ENCODE data around the gene MRPL21.
A peak's percentile ranks its signal among the peaks of the same experiment; 100 is the strongest.

MRPL21 gene

DNA sequence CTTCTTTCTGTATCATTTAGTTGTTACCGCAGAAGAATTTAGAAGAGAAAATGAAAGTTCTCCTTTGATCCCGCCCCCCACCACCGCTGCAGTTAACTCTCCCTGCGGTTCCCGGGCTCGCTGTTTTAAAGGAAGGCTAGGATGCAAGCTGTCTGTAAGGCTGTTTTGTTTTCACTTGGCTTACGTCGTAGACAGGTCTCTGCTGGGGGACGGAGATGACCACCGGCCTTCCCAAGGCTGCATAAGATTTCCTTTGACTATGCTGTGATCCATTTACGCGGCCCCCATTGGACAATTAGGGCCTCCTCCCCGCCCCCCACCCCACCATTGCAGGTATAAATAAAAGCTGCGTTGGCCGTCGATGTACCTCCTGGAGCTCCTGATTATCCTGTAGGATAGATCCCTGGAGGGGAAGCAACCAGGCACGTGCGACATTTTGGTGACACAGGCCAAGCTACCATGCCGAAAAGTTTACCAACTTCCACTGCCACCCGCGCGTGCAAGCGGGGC, 60.5 kb downstream of the MRPL21 start:
- Histone ChIP-seq H2BK15ac (ENCODE audit: low read length) (no peak overlapping the region), H2AK5ac (ENCODE audit: low read depth, low read length) (no peak overlapping the region), H3K27me3 (ENCODE audit: control insufficient read depth in 3 of 3, insufficient read depth in 3 of 3, low read depth in 1 of 3, low read length in 3 of 3) (peaks cover 41 to 76% (median 71%) of the 10 kb centered on the region in 3 experiments), H3K9ac (ENCODE audit: low read depth, low read length, poor library complexity) (no peak overlapping the region), H3K23ac (ENCODE audit: low read depth, low read length, poor library complexity) (no peak overlapping the region), H3K14ac (ENCODE audit: low read length) (no peak overlapping the region), H3K18ac (ENCODE audit: low read length) (no peak overlapping the region), H3K79me1 (ENCODE audit: low read depth, low read length) (peaks cover 2% of the 10 kb centered on the region), H3K27ac (replicated peaks; ENCODE audit: low read length) (no peak overlapping the region), H3K4me2 (ENCODE audit: insufficient read depth, low read length, poor library complexity, severe bottlenecking) (no peak overlapping the region), H3K4me1 (ENCODE audit: control insufficient read depth in 2 of 2, insufficient read depth in 1 of 2, low read depth in 1 of 2, low read length in 2 of 2) (peaks cover 12 to 27% of the 10 kb centered on the region in 2 donors), H4K91ac (ENCODE audit: low read depth, low read length, poor library complexity) (no peak overlapping the region), H2AFZ (ENCODE audit: low read length) (no peak overlapping the region), H3K36me3 (replicated peaks in 1 of 2; ENCODE audit: control insufficient read depth in 2 of 2, insufficient read depth in 2 of 2, low read length in 2 of 2) (no peaks in the 10 kb centered on the region), H4K8ac (ENCODE audit: low read depth, low read length) (no peak overlapping the region), H2BK5ac (ENCODE audit: low read length) (no peak overlapping the region), H3K4me3 (ENCODE audit: low read length in 2 of 2) (no peak overlapping the region), H3K4ac (ENCODE audit: low read length) (no peak overlapping the region), H2BK12ac (ENCODE audit: low read length) (no peak overlapping the region), H3K9me3 (replicated peaks in 1 of 2; ENCODE audit: control insufficient read depth in 2 of 2, insufficient read depth in 1 of 2, low read depth in 1 of 2, low read length in 2 of 2) (peaks cover 0 to 6% of the 10 kb centered on the region in 2 donors), H2BK120ac (ENCODE audit: low read depth, low read length) (no peak overlapping the region)
- DNase-seq (ENCODE audit: low spot score): no peak
- WGBS, 2 donors (ENCODE audit: extremely low coverage in 2 of 2, insufficient read length in 2 of 2, insufficient replicate concordance in 1 of 2): no CpG with 5 or more reads among the region's 23 CpGs

DNA sequence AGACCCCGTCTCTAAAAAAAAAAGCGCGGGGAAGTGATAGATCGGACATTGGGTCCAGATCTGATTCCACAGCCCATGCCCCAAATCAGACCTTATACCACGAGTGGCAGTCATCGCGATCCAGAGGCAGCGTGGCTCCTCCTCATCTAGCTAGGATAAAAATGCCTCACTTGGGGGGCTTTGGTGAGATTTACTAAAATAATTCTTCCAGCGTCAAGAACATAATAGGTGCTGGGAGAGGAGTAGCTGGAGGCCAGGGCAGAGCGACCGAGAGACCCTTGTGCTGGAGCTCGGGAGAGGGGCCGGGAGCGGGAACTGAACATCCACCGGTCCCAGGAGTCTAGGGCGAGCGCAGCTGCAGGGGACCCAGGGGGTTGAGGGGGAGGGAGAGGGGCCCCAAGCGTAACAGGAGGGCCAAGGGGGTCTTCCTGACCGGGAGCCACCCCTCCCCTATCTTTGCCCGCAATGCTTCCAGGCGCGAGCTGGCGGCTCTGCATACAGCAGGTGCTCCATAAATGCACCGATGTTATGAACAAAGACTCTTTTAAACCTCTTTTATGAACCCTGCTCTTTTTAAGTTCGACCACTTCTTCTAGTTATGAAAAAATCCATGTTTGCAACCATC, 61.1 kb downstream of the MRPL21 start:
- Histone ChIP-seq H3K4me1 (ENCODE audit: control insufficient read depth in 2 of 2, insufficient read depth in 1 of 2, low read depth in 1 of 2, low read length in 2 of 2) (peaks cover 12 to 27% of the 10 kb centered on the region in 2 donors), H3K9me3 (replicated peaks in 1 of 2; ENCODE audit: control insufficient read depth in 2 of 2, insufficient read depth in 1 of 2, low read depth in 1 of 2, low read length in 2 of 2) (peaks cover 0 to 6% of the 10 kb centered on the region in 2 donors), H3K9ac (ENCODE audit: low read depth, low read length, poor library complexity) (no peak overlapping the region), H3K4ac (ENCODE audit: low read length) (no peak overlapping the region), H4K8ac (ENCODE audit: low read depth, low read length) (no peak overlapping the region), H4K91ac (ENCODE audit: low read depth, low read length, poor library complexity) (no peak overlapping the region), H3K23ac (ENCODE audit: low read depth, low read length, poor library complexity) (peak overlapping the region; percentile 73), H3K18ac (ENCODE audit: low read length) (no peak overlapping the region), H3K14ac (ENCODE audit: low read length) (no peak overlapping the region), H2BK120ac (ENCODE audit: low read depth, low read length) (no peak overlapping the region), H3K4me3 (ENCODE audit: low read length in 2 of 2) (no peak overlapping the region), H3K4me2 (ENCODE audit: insufficient read depth, low read length, poor library complexity, severe bottlenecking) (peak overlapping the region; percentile 11), H2BK12ac (ENCODE audit: low read length) (no peak overlapping the region), H2BK5ac (ENCODE audit: low read length) (no peak overlapping the region), H3K79me1 (ENCODE audit: low read depth, low read length) (peaks cover 2% of the 10 kb centered on the region), H2AK5ac (ENCODE audit: low read depth, low read length) (peak overlapping the region; percentile 81), H3K36me3 (replicated peaks in 1 of 2; ENCODE audit: control insufficient read depth in 2 of 2, insufficient read depth in 2 of 2, low read length in 2 of 2) (no peaks in the 10 kb centered on the region), H3K27ac (replicated peaks; ENCODE audit: low read length) (no peak overlapping the region), H2AFZ (ENCODE audit: low read length) (no peak overlapping the region), H3K27me3 (ENCODE audit: control insufficient read depth in 3 of 3, insufficient read depth in 3 of 3, low read depth in 1 of 3, low read length in 3 of 3) (peaks cover 41 to 77% (median 71%) of the 10 kb centered on the region in 3 experiments), H2BK15ac (ENCODE audit: low read length) (no peak overlapping the region)
- no CpG with 5 or more reads among the region's 25 CpGs for WGBS, 2 donors (ENCODE audit: extremely low coverage in 2 of 2, insufficient read length in 2 of 2, insufficient replicate concordance in 1 of 2)
- no peak for DNase-seq (ENCODE audit: low spot score)

DNA sequence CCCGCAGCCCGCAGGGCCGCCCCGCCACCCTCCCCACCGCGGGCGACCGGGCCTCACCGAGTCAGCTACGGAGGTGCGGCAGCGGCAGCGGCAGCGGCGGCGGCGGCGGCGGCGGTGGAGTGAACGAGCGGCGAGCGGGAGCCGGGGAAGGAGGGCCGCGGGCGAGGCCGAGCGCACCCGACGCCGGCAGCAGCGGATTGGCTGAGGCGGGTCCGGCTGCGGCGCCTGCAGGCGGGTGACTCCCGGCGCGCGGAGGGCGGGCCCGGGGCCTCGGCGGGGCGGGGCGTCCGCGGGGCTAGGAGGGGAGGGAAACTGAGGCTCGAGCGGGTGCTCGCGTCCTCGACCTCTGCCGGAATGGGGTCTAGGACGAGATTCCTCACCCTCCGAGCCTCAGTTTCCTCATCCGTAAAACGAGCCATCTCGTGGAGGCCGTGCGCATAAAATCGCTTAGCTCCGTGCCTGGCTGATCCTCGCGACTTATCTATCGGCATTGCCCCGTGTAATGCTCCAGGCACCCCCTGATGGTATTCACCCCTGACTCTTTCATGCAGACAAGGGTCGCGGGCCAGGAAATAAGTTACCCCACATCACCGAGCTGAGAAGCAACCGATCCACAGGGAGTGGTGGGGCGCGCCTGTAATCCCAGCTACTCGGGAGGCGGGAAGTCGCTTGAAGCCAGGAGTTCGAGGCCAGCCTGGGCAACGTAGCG, 61.8 kb downstream of the MRPL21 start, which contains the start of gene CPT1A:
TSS of gene CPT1A (minus strand) at position 199 of the 709 bp plus-strand sequence. CDS start 26,442 bp downstream, outside the sequence.
- Histone ChIP-seq H3K4ac (ENCODE audit: low read length) (no peak within 1 kb of the TSS), H2AK5ac (ENCODE audit: low read depth, low read length) (peak within 1 kb of the TSS; percentile 81), H2BK5ac (ENCODE audit: low read length) (no peak within 1 kb of the TSS), H3K14ac (ENCODE audit: low read length) (peak within 1 kb of the TSS; percentile 8), H2BK15ac (ENCODE audit: low read length) (no peak within 1 kb of the TSS), H3K9ac (ENCODE audit: low read depth, low read length, poor library complexity) (no peak within 1 kb of the TSS), H3K18ac (ENCODE audit: low read length) (peak within 1 kb of the TSS; percentile 80), H3K4me2 (ENCODE audit: insufficient read depth, low read length, poor library complexity, severe bottlenecking) (peak within 1 kb of the TSS; percentile 54), H3K4me3 (ENCODE audit: low read length in 2 of 2) (peak within 1 kb of the TSS; percentile 28 to 69), H3K79me1 (ENCODE audit: low read depth, low read length) (peaks cover 2% of the 10 kb centered on the region), H3K36me3 (replicated peaks in 1 of 2; ENCODE audit: control insufficient read depth in 2 of 2, insufficient read depth in 2 of 2, low read length in 2 of 2) (no peaks in the 10 kb centered on the region), H4K8ac (ENCODE audit: low read depth, low read length) (no peak within 1 kb of the TSS), H2BK120ac (ENCODE audit: low read depth, low read length) (no peak within 1 kb of the TSS), H2AFZ (ENCODE audit: low read length) (peak within 1 kb of the TSS; percentile 75), H4K91ac (ENCODE audit: low read depth, low read length, poor library complexity) (no peak within 1 kb of the TSS), H3K4me1 (ENCODE audit: control insufficient read depth in 2 of 2, insufficient read depth in 1 of 2, low read depth in 1 of 2, low read length in 2 of 2) (peaks cover 12 to 27% of the 10 kb centered on the region in 2 donors), H3K27ac (replicated peaks; ENCODE audit: low read length) (no peak within 1 kb of the TSS), H3K27me3 (ENCODE audit: control insufficient read depth in 3 of 3, insufficient read depth in 3 of 3, low read depth in 1 of 3, low read length in 3 of 3) (peaks cover 41 to 82% (median 68%) of the 10 kb centered on the region in 3 experiments), H3K9me3 (replicated peaks in 1 of 2; ENCODE audit: control insufficient read depth in 2 of 2, insufficient read depth in 1 of 2, low read depth in 1 of 2, low read length in 2 of 2) (peaks cover 0 to 6% of the 10 kb centered on the region in 2 donors), H3K23ac (ENCODE audit: low read depth, low read length, poor library complexity) (peak within 1 kb of the TSS; percentile 73), H2BK12ac (ENCODE audit: low read length) (peak within 1 kb of the TSS; percentile 73)
- DNase-seq (ENCODE audit: low spot score): no peak
- WGBS, 2 donors (ENCODE audit: extremely low coverage in 2 of 2, insufficient read length in 2 of 2, insufficient replicate concordance in 1 of 2): no CpG with 5 or more reads among the region's 82 CpGs

All from neuronal stem cell (in vitro differentiated cells).